HEK293 (cell line): Measurements from ENCODE around the gene C7orf57.

Experiments
- CTCF ChIA-PET: fragments of 350-600 bp; formaldehyde crosslinking; extraction: SDS; loops from one replicate; lab custom pipeline; 2021; ENCODE audit warnings: antibody characterized with exemption; lab: Yijun Ruan, JAX
- POLR2A ChIA-PET: fragments of 300-600 bp; formaldehyde crosslinking; extraction: SDS; loops from one replicate; lab custom pipeline; 2020; ENCODE audit warnings: antibody characterized with exemption, inconsistent platforms; lab: Yijun Ruan, JAX
- H3K27ac ChIP-seq: fragments of 200-500 bp; sonication (Bioruptor generic); 2 replicates; pipeline ENCODE4 v1.5.1; 2014; ENCODE audit warnings: low read depth, low read length, control low read depth, inconsistent platforms; ENCODE audit errors: extremely low read depth
- H3K36me3 ChIP-seq, 2 experiments: fragments of 200-500 bp in 1 of 2; sonication (Bioruptor generic) in 1 of 2; 1 replicate in 1 of 2; 2 replicates in 1 of 2; pipeline ENCODE4 v1.5.1; 2014 to 2017; ENCODE audit warnings: inconsistent platforms in 2 of 2, low read length in 2 of 2; ENCODE audit not compliant: control insufficient read depth in 2 of 2, insufficient read depth in 1 of 2
- H3K4me1 ChIP-seq: fragments of 200-500 bp; sonication (Bioruptor generic); 2 replicates; pipeline ENCODE4 v1.5.1; 2014; ENCODE audit warnings: mild to moderate bottlenecking, low read length, inconsistent platforms; ENCODE audit not compliant: control insufficient read depth, insufficient read depth
- H3K4me3 ChIP-seq: 2 replicates; pipeline ENCODE4 v1.5.1; 2011; ENCODE audit warnings: low read depth, mild to moderate bottlenecking, control low read depth, low read length, moderate library complexity
- H3K9me3 ChIP-seq: fragments of 200-500 bp; sonication (Bioruptor generic); 2 replicates; pipeline ENCODE4 v1.5.1; 2014; ENCODE audit warnings: low read depth, low read length, inconsistent platforms; ENCODE audit not compliant: control insufficient read depth, insufficient read depth
- EGR2 ChIP-seq: fragments of 450-650 bp; formaldehyde crosslinking; IDR thresholded peaks from 2 replicates; pipeline ENCODE4 v1.5.1; 2016; ENCODE audit warnings: low read depth, missing biosample characterization, missing genetic modification characterization
- FEZF1 ChIP-seq: fragments of 450-650 bp; formaldehyde crosslinking; IDR thresholded peaks from 2 replicates; pipeline ENCODE4 v1.5.1; 2016; ENCODE audit warnings: missing biosample characterization, missing genetic modification characterization
- IKZF3 ChIP-seq: fragments of 450-650 bp; IDR thresholded peaks from 2 replicates; pipeline ENCODE4 v1.5.0; 2018; ENCODE audit warnings: missing biosample characterization, mild to moderate bottlenecking, missing genetic modification characterization, moderate library complexity
- KLF16 ChIP-seq: fragments of 450-650 bp; formaldehyde crosslinking; IDR thresholded peaks from 2 replicates; pipeline ENCODE4 v1.5.1; 2017; ENCODE audit warnings: missing biosample characterization, missing genetic modification characterization
- OSR2 ChIP-seq: fragments of 450-650 bp; formaldehyde crosslinking; IDR thresholded peaks from 2 replicates; pipeline ENCODE4 v1.5.1; 2016; ENCODE audit warnings: missing biosample characterization, missing genetic modification characterization
- SP2 ChIP-seq: fragments of 450-650 bp; formaldehyde crosslinking; IDR thresholded peaks from 2 replicates; pipeline ENCODE4 v1.5.1; 2016; ENCODE audit warnings: missing biosample characterization, missing genetic modification characterization
- TCF7L2 ChIP-seq: IDR thresholded peaks from 2 replicates; pipeline ENCODE4 v1.6.1; 2011; ENCODE audit warnings: low read depth, mild to moderate bottlenecking, inconsistent platforms, low read length, moderate library complexity, borderline replicate concordance
- ZFHX2 ChIP-seq: fragments of 450-650 bp; formaldehyde crosslinking; conservative IDR thresholded peaks from 2 replicates; pipeline ENCODE4 v1.5.1; 2016; ENCODE audit warnings: missing biosample characterization, missing genetic modification characterization
- ZNF121 ChIP-seq: fragments of 450-650 bp; formaldehyde crosslinking; IDR thresholded peaks from 2 replicates; pipeline ENCODE4 v1.5.1; 2016; ENCODE audit warnings: missing biosample characterization, missing genetic modification characterization
- ZNF132 ChIP-seq: fragments of 450-650 bp; formaldehyde crosslinking; IDR thresholded peaks from 2 replicates; pipeline ENCODE4 v1.5.1; 2017; ENCODE audit warnings: missing biosample characterization, missing genetic modification characterization, borderline replicate concordance
- ZNF23 ChIP-seq: fragments of 450-650 bp; formaldehyde crosslinking; IDR thresholded peaks from 2 replicates; pipeline ENCODE4 v1.5.1; 2016; ENCODE audit warnings: missing biosample characterization, missing genetic modification characterization, borderline replicate concordance
- ZNF335 ChIP-seq: fragments of 450-650 bp; formaldehyde crosslinking; conservative IDR thresholded peaks from 2 replicates; pipeline ENCODE4 v1.5.1; 2016; ENCODE audit warnings: missing biosample characterization, missing genetic modification characterization
- ZNF341 ChIP-seq: fragments of 450-650 bp; formaldehyde crosslinking; IDR thresholded peaks from 2 replicates; pipeline ENCODE4; 2016; ENCODE audit warnings: low read depth, missing biosample characterization, missing genetic modification characterization
- ZNF350 ChIP-seq: fragments of 450-650 bp; formaldehyde crosslinking; IDR thresholded peaks from 2 replicates; pipeline ENCODE4 v1.5.0; 2017; ENCODE audit warnings: missing biosample characterization, mild to moderate bottlenecking, missing genetic modification characterization
- ZNF366 ChIP-seq: fragments of 450-650 bp; formaldehyde crosslinking; conservative IDR thresholded peaks from 2 replicates; pipeline ENCODE4 v1.5.1; 2016; ENCODE audit warnings: missing biosample characterization, missing genetic modification characterization
- ZNF394 ChIP-seq: fragments of 450-650 bp; formaldehyde crosslinking; IDR thresholded peaks from 2 replicates; pipeline ENCODE4 v1.5.1; 2016; ENCODE audit warnings: missing biosample characterization, missing genetic modification characterization, mild to moderate bottlenecking, moderate library complexity, borderline replicate concordance
- ZNF416 ChIP-seq: fragments of 450-650 bp; formaldehyde crosslinking; IDR thresholded peaks from 2 replicates; pipeline ENCODE4 v1.5.1; 2016; ENCODE audit warnings: missing biosample characterization, missing genetic modification characterization
- ZNF433 ChIP-seq: fragments of 450-650 bp; formaldehyde crosslinking; IDR thresholded peaks from 2 replicates; pipeline ENCODE4 v1.5.1; 2016; ENCODE audit warnings: missing biosample characterization, missing genetic modification characterization, low read depth
- ZNF600 ChIP-seq: fragments of 450-650 bp; formaldehyde crosslinking; IDR thresholded peaks from 2 replicates; pipeline ENCODE4 v1.5.1; 2016; ENCODE audit warnings: missing biosample characterization, missing genetic modification characterization
- ZNF623 ChIP-seq: fragments of 450-650 bp; formaldehyde crosslinking; IDR thresholded peaks from 2 replicates; pipeline ENCODE4 v1.5.1; 2016; ENCODE audit warnings: missing biosample characterization, missing genetic modification characterization
- ZNF660 ChIP-seq: fragments of 450-650 bp; IDR thresholded peaks from 2 replicates; pipeline ENCODE4 v1.5.1; 2018; ENCODE audit warnings: missing biosample characterization, mild to moderate bottlenecking, missing genetic modification characterization
- ZNF76 ChIP-seq: fragments of 450-650 bp; formaldehyde crosslinking; IDR thresholded peaks from 2 replicates; pipeline ENCODE4; 2016; ENCODE audit warnings: low read depth, missing biosample characterization, missing genetic modification characterization, borderline replicate concordance
- ZNF777 ChIP-seq: fragments of 450-650 bp; formaldehyde crosslinking; IDR thresholded peaks from 2 replicates; pipeline ENCODE4 v1.5.1; 2017; ENCODE audit warnings: missing biosample characterization, missing genetic modification characterization, borderline replicate concordance
- ZNF792 ChIP-seq: fragments of 450-650 bp; formaldehyde crosslinking; IDR thresholded peaks from 2 replicates; pipeline ENCODE4 v1.5.1; 2016; ENCODE audit warnings: missing biosample characterization, missing genetic modification characterization
- ZXDB ChIP-seq: fragments of 450-650 bp; formaldehyde crosslinking; IDR thresholded peaks from 2 replicates; pipeline ENCODE4 v1.5.1; 2016; ENCODE audit warnings: missing biosample characterization, missing genetic modification characterization
- TF ChIP-seq, protein P1 (sequence below): fragments of 450-650 bp; formaldehyde crosslinking; IDR thresholded peaks from 2 replicates; pipeline ENCODE4 v1.5.1; 2017; ENCODE audit warnings: missing biosample characterization, missing genetic modification characterization
- TF ChIP-seq, protein P2 (sequence below): fragments of 450-650 bp; formaldehyde crosslinking; IDR thresholded peaks from 2 replicates; pipeline ENCODE4 v1.5.1; 2016; ENCODE audit warnings: missing biosample characterization, missing genetic modification characterization
- TF ChIP-seq, protein P3 (sequence below): fragments of 450-650 bp; formaldehyde crosslinking; IDR thresholded peaks from 2 replicates; pipeline ENCODE4 v1.5.1; 2016; ENCODE audit warnings: missing biosample characterization, missing genetic modification characterization
- TF ChIP-seq, protein P4 (sequence below): fragments of 450-650 bp; formaldehyde crosslinking; IDR thresholded peaks from 2 replicates; pipeline ENCODE4 v1.5.1; 2017; ENCODE audit warnings: missing biosample characterization, missing genetic modification characterization
- TF ChIP-seq, protein P5 (sequence below): sonication (generic); formaldehyde crosslinking; IDR thresholded peaks from 2 replicates; pipeline ENCODE4 v1.8.1; 2022; ENCODE audit warnings: mild to moderate bottlenecking, moderate library complexity, missing genetic modification reagents

C7orf57 gene

DNA sequence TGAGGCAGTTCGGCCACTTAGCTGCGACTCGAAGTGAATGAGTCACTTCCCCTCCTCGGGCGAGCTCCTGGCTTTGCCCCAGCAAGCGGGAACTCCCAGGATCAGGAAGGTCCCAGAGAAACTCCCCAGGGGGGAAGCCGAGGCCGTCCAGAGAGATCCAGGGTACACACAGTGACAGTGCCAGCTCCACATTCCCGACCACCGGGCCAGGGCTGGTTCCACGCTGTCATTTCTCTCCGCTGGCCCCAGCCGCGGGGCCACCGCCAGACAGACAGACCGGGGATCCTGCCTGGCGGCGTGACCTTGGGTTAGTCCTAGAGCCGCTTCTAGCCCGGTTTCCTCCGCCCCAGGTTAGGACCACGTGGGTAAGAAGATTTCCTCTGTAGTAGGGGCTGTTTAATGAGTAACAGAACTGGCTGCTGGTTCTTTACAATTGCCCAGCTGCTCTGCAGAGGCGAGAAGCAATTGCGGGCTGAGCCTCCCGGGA lies 53.3 kb downstream of the C7orf57 start (continued):
- TF ChIP-seq, protein P1, sequence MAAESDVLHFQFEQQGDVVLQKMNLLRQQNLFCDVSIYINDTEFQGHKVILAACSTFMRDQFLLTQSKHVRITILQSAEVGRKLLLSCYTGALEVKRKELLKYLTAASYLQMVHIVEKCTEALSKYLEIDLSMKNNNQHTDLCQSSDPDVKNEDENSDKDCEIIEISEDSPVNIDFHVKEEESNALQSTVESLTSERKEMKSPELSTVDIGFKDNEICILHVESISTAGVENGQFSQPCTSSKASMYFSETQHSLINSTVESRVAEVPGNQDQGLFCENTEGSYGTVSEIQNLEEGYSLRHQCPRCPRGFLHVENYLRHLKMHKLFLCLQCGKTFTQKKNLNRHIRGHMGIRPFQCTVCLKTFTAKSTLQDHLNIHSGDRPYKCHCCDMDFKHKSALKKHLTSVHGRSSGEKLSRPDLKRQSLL (tag by site-specific recombination), result 0 out of 2 replicates have a peak, but pooled peaks have one; percentile 27
- TF ChIP-seq FEZF1 (tag by site-specific recombination), result no peak
- peak; percentile 90 for TF ChIP-seq ZNF600 (tag by site-specific recombination)
- no peak for TF ChIP-seq ZNF121 (tag by site-specific recombination)
- TF ChIP-seq ZNF792, result no peak
- no peak for TF ChIP-seq TCF7L2
- 0 out of 2 replicates have a peak, but pooled peaks have one; percentile 23 for TF ChIP-seq ZNF660 (tag by site-specific recombination)
- TF ChIP-seq OSR2 (tag by site-specific recombination), result peak; percentile 21; the same call in 1 of the 2 replicates
- TF ChIP-seq IKZF3 (tag by site-specific recombination), result peak; percentile 85
- TF ChIP-seq ZNF132 (tag by site-specific recombination), result no peak
- 0 out of 2 replicates have a peak, but pooled peaks have one; percentile 9 for TF ChIP-seq ZNF366
- TF ChIP-seq ZNF394, result 0 out of 2 replicates have a peak, but pooled peaks have one; percentile 14
- TF ChIP-seq, protein P2, sequence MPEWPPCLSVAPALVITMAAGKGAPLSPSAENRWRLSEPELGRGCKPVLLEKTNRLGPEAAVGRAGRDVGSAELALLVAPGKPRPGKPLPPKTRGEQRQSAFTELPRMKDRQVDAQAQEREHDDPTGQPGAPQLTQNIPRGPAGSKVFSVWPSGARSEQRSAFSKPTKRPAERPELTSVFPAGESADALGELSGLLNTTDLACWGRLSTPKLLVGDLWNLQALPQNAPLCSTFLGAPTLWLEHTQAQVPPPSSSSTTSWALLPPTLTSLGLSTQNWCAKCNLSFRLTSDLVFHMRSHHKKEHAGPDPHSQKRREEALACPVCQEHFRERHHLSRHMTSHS, result no peak
- TF ChIP-seq, protein P3, sequence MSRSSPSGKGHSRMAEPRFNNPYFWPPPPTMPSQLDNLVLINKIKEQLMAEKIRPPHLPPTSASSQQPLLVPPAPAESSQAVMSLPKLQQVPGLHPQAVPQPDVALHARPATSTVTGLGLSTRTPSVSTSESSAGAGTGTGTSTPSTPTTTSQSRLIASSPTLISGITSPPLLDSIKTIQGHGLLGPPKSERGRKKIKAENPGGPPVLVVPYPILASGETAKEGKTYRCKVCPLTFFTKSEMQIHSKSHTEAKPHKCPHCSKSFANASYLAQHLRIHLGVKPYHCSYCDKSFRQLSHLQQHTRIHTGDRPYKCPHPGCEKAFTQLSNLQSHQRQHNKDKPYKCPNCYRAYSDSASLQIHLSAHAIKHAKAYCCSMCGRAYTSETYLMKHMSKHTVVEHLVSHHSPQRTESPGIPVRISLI (tag by site-specific recombination), result no peak
- no peak for TF ChIP-seq ZNF350 (tag by site-specific recombination)
- TF ChIP-seq ZXDB (tag by site-specific recombination), result 0 out of 2 replicates have a peak, but pooled peaks have one; percentile 34
- TF ChIP-seq ZNF433 (tag by site-specific recombination), result no peak

DNA sequence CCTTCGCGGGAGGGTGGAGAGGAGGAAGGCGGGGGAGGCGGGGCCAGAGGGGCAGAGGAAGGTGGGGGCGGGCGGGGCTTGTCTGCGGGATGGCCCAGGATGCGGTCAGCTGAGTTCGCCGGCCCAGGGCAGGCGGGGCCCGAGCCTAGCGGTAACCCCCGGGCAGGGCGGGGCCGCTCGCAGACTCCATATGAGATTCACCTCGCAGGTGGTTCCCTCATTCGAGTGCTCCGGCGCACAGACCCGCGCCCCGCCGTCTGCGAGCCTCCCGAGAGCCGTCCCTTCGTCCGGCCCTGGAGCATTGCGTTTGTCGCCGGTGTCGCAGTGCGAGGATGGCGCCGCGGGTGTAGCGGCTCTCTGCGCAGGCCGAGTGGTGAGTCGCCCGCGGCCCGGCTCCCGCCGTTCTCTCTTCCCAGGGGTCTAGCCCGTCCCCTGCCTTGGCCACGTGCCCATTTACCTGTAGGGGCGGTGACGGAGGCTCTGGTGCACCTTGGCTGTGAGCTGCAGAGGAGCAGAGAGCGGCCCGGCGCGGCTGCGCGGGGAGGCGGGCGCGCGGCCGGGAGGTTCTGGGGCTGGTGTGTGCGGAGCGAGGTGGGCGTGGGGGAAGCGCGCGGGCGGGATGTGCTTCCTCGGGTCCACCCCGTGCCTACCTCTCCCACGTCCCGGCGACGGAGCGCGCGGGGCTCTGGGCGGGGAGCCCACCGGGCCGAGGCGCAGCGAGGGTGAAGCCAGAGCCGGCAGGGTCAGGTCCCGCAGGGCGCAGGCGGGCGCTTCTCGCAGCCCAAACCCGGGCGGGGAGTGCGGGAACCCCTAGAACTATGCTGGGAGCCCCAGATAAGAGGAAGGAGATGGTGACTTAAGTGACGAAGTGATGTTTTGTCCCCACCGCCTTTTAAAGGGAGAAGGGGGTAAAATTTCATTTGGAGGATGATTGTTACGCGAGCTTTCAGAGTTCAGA lies 54.0 kb downstream of the C7orf57 start, which contains the start of gene UPP1:
Gene UPP1 (plus strand): TSS at position 220 of the 958 bp plus-strand sequence. CDS start 5,519 bp downstream, outside the sequence.
- Histone ChIP-seq H3K36me3 (peaks cover 0 to 20% of the 10 kb centered on the region in 2 experiments; a peak in 2 of 3 replicates), H3K27ac (peak within 1 kb of the TSS; percentile 97), H3K4me3 (peak within 1 kb of the TSS; percentile 76), H3K9me3 (no peaks in the 10 kb centered on the region), H3K4me1 (peaks cover 10% of the 10 kb centered on the region)
- CTCF ChIA-PET, result interaction anchor here (0.7 to 1.8 kb wide), 4 partner anchors 20 to 104 kb away, joined by 3 to 6 read pairs (median 4); no protein-coding TSS in a partner anchor
- POLR2A ChIA-PET, result interaction anchor here (0.6 to 2.7 kb wide), 17 partner anchors 9 to 121 kb away, joined by 3 to 12 read pairs (median 4); no protein-coding TSS in a partner anchor
- TF ChIP-seq ZNF76 (0 out of 2 replicates have a peak, but pooled peaks have one; percentile 21), ZNF777 (tag by site-specific recombination) (no peak), ZNF623 (tag by site-specific recombination) (no peak), ZNF416 (tag by site-specific recombination) (no peak), ZNF23 (tag by site-specific recombination) (no peak), ZNF341 (tag by site-specific recombination) (no peak), ZFHX2 (tag by site-specific recombination) (peak; percentile 91), EGR2 (tag by site-specific recombination) (peak; percentile 20; the same call in 1 of the 2 replicates), ZNF335 (tag by site-specific recombination) (peak; percentile 3; the same call in 1 of the 2 replicates), SP2 (tag by site-specific recombination) (peak; percentile 51), KLF16 (tag by site-specific recombination) (peak; percentile 32; the same call in 1 of the 2 replicates)
- TF ChIP-seq, protein P4, sequence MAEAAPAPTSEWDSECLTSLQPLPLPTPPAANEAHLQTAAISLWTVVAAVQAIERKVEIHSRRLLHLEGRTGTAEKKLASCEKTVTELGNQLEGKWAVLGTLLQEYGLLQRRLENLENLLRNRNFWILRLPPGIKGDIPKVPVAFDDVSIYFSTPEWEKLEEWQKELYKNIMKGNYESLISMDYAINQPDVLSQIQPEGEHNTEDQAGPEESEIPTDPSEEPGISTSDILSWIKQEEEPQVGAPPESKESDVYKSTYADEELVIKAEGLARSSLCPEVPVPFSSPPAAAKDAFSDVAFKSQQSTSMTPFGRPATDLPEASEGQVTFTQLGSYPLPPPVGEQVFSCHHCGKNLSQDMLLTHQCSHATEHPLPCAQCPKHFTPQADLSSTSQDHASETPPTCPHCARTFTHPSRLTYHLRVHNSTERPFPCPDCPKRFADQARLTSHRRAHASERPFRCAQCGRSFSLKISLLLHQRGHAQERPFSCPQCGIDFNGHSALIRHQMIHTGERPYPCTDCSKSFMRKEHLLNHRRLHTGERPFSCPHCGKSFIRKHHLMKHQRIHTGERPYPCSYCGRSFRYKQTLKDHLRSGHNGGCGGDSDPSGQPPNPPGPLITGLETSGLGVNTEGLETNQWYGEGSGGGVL (tag by site-specific recombination), result 0 out of 2 replicates have a peak, but pooled peaks have one; percentile 14
- TF ChIP-seq, protein P5, sequence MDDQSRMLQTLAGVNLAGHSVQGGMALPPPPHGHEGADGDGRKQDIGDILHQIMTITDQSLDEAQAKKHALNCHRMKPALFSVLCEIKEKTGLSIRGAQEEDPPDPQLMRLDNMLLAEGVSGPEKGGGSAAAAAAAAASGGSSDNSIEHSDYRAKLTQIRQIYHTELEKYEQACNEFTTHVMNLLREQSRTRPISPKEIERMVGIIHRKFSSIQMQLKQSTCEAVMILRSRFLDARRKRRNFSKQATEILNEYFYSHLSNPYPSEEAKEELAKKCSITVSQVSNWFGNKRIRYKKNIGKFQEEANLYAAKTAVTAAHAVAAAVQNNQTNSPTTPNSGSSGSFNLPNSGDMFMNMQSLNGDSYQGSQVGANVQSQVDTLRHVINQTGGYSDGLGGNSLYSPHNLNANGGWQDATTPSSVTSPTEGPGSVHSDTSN (CRISPR knock-in tag), result peak; percentile 68; the same call in 1 of the 2 replicates
